HG03196 (cell line): Measurements from ENCODE around the gene ZNF280B.

Experiments
- ATAC-seq: cut with Tn5 transposase; IDR thresholded peaks from one replicate; pipeline ENCODE4 v1.9.1; 2021; ENCODE audit not compliant: unreplicated experiment

The ZNF280B gene, protein sequence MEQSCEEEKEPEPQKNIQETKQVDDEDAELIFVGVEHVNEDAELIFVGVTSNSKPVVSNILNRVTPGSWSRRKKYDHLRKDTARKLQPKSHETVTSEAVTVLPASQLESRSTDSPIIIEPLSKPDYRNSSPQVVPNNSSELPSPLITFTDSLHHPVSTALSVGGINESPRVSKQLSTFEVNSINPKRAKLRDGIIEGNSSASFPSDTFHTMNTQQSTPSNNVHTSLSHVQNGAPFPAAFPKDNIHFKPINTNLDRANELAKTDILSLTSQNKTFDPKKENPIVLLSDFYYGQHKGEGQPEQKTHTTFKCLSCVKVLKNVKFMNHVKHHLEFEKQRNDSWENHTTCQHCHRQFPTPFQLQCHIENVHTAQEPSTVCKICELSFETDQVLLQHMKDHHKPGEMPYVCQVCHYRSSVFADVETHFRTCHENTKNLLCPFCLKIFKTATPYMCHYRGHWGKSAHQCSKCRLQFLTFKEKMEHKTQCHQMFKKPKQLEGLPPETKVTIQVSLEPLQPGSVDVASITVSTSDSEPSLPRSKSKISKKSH

GRCh38 chr22:22508274-22509176, at the start of gene ZNF280B:
Gene ZNF280B (minus strand): TSS chr22:22508742. CDS start chr22:22489398, 19,344 bp downstream.
- peak; percentile 77 for ATAC-seq

- ATAC-seq: no peak
Observed at GRCh38 chr22:22556995-22557925, 48.7 kb upstream of the ZNF280B start.

- ATAC-seq: no peak
Observed at GRCh38 chr22:22556578-22556977, 48.0 kb upstream of the ZNF280B start.

DNA sequence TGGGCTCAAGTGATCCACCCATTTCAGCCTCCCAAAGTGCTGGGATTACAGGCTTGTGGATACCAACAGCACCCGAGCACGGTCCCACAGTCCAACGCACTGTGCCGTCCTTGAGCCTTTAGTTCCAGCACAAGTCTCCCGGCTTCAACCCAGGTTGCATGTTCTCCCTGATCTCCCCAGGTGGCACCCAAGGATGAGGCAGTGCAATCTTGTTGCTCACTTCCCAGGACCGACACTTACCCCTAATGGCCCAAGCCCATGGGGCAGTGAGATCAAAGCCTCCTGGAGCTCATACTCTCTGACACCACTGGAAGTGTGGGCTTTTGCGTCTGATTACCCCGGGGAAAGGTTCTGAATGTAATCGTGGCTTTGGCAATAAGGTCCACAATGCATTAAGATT, 47.1 kb upstream of the ZNF280B start:
- no peak for ATAC-seq

- ATAC-seq: no peak
Observed at GRCh38 chr22:22554587-22555284, 46.2 kb upstream of the ZNF280B start.

- ATAC-seq: no peak
Observed at GRCh38 chr22:22553735-22554586, 45.4 kb upstream of the ZNF280B start.

GRCh38 chr22:22553141-22553540, 44.6 kb upstream of the ZNF280B start:
- no peak for ATAC-seq

DNA sequence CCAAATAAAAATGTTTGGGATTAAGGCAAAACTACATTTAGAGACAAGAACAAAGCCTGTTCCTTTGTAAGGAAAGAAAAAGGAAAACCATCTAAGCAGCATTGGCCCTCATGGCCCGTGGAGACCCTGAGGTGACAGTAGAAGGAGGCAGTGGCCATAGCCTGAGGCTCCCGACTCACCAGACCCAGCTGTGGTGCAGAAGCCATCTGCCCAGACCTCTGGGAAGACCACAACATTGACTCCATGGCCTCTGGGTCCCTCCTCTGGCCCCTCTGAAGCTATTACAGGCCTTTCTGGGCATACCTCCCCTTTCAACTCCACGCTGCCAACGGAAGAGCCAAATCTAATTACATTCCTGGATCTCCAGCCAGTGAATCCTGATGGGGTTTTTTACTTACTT, 44.1 kb upstream of the ZNF280B start:
- ATAC-seq: no peak

DNA sequence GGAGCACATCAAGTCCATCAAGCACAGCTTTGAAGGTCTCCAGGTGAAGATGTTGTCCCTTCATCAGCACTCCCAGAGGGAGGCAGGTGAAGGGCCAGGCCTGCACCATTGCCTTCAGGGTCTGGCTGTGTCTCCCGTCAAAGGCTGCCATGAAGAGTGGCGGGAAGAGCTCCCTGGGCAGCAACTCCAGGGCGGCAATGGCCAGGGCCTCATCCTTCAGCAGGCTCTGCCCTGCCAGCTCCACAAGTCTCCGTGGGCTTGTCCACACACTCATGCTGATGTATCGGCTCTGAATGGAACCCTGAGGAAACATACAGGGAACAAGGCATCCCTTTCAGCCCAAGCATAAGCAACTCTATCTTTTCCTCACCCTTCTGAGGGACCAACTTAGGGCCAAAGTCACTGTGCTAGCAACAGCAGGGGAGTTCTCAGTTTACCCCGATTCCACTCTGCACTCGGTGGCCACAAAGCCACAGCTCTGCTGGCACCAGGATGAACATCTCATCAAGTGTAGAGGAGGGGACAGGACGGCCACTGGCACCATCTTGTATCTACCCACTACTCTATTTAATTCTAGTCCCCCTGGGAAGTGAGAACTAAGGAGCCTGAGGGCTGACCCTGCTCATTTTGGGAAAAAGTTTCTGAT, 42.4 kb upstream of the ZNF280B start:
- no peak for ATAC-seq

- no peak for ATAC-seq
Observed at GRCh38 chr22:22548910-22549309, 40.4 kb upstream of the ZNF280B start.

DNA sequence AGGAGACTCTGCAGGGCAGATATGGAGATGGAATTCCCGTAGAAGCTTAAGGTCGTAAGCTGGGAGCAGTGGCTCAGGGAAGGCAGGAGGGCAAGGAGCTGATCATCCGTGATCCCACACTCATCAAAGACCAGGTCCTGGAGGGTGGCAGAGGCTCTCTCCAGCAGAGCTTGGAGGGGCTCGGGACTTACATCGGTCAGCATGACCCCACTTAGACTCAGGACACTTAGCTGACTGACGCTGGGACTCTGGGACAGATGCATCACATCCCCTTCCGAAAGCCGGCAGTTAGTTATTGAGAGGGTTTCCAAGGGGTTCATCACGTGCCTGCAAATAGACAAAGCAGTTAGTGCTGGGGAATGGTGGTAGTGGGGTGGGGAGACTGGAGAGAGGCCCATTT, 39.8 kb upstream of the ZNF280B start:
- no peak for ATAC-seq

DNA sequence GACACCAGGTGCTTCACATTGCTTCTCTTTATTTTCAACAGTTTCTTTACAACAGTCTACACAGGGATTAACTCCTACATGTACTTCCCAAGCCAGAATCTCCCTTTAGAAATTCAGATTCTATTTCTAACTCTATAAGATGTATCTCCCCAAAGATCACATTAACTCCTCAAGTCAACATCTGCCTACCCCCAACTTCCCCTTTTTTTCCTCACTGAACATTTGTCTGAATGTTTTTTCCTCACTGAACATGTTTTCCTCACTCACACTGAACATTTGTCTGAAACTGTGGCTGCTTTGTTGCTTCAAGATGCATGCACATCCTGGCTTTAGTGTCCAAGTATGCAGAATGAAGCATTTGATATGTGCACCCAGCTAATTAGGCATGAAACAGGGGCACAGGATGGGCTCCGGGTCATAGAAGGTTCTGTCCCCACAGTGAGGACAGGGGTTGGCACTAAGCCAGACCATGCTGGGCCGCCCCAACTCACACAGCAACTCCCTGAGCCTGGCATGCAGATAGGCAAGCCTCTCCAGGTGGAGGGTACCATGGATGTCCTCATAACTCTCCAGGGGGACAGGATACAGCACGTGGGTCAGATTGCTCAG, 39.3 kb upstream of the ZNF280B start:
- ATAC-seq: no peak

DNA sequence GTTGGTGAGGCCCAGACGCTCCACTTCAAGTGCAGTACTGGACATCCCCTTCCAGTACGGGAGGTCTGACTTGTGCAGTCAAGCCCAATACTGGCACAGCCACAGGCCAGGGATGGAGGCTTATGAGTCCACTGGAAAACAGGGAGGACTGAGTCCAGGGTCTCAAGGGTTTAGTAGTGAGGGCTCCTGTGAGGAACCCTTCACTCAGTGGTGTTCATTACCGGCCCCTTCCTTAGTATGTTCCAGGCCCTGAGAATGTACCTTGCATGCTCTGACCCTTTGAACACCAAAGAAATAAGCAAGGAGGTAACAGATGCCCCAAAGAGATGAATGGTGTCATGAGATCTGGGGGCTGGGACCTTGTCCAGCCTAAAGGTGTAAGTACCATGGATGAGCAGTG, 38.7 kb upstream of the ZNF280B start:
- ATAC-seq: no peak

DNA sequence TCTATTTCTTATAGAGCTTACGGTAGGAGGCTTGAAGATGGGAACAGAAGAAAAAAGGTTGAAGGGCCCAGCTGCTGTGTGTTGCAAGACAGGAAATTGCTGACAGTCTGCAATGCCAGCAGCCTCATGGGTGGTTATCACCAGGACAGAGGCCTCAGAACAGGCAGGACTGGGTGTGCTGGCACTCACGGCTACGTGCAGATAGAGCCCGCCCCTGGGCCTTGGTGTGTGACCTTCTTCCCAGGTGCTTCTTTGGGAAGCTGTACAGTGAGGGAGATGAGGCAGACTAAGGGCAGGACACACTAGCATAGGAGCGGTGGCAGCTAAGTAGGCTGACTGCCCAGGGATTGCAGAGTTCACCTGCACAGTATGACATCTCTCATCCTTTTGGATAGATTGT, 37.9 kb upstream of the ZNF280B start:
- no peak for ATAC-seq

GRCh38 chr22:22545084-22545483, 36.5 kb upstream of the ZNF280B start:
- no peak for ATAC-seq

DNA sequence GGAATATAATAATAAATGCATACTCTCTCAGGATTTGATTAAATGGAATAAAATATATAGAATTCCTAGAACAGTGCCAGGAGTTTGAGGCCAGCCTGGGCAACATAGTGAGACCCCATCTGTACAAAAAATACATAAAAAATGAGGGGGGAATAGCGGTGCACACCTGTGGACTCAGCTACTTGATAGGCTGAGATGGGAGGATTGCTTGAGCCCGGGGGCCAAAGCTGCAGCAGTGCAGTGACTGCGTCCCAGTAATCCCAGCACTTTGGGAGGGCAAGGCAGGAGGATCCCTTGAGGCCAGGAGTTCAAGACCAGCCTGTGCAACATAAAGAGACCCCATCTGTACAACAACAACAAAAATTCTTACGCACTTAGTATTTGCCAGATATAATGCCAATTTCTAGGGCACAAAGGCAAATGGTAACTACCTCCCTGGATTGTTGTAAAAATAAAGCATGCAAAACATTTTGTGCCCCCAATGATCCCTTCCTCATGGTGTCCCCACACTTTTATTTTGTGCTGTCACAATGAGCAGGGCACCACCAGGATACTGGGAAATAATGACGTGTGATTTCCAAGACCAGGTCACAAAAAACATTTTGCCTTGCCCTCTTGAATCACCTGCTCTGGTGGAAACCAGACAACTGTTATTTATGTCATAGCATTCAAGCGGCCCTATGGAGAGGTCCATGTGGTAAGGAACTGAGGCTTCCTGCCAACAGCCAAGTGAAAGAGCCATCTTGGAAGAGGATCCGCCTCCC, 29.9 kb upstream of the ZNF280B start:
- ATAC-seq: no peak

GRCh38 chr22:22536916-22537315, 28.4 kb upstream of the ZNF280B start:
- no peak for ATAC-seq
